DND-41 (cell line): Measurements from ENCODE around the gene RPIA.
"Not testable (repeated sequence)": the region's sequence is repeated elsewhere in the genome, so short reads cannot be mapped to it uniquely, and the experiment has no call there.

Experiments used
- ATAC-seq: fragments of 200-7000 bp; cut with Tn5 transposase; 3 replicates; pipeline ENCODE4 v1.9.1; 2021; ENCODE audit warnings: low read depth; ENCODE audit not compliant: insufficient read depth
- DNase-seq: peaks from one replicate; pipeline ENCODE4 v3.0.0-alpha.2; 2020
- H2AFZ ChIP-seq: 2 replicates; pipeline ENCODE4 v1.6.0; 2012; ENCODE audit warnings: low read depth, low read length
- H3K27ac ChIP-seq: 2 replicates; pipeline ENCODE4 v1.5.1; 2012; ENCODE audit warnings: low read length, inconsistent platforms
- H3K27me3 ChIP-seq: fragments of 200-600 bp; sonication (generic); 2 replicates; pipeline ENCODE4 v1.6.0; 2012; ENCODE audit warnings: low read length, mild to moderate bottlenecking, inconsistent platforms; ENCODE audit not compliant: insufficient read depth, poor library complexity
- H3K36me3 ChIP-seq: 2 replicates; pipeline ENCODE4 v1.5.1; 2012; ENCODE audit warnings: low read length, inconsistent platforms; ENCODE audit not compliant: insufficient read depth
- H3K4me1 ChIP-seq: 2 replicates; pipeline ENCODE4 v1.5.1; 2012; ENCODE audit warnings: mild to moderate bottlenecking, low read length; ENCODE audit not compliant: insufficient read depth
- H3K4me2 ChIP-seq: 2 replicates; pipeline ENCODE4 v1.6.0; 2012; ENCODE audit warnings: mild to moderate bottlenecking, moderate library complexity, low read length, inconsistent platforms; ENCODE audit not compliant: insufficient read depth
- H3K4me3 ChIP-seq, 2 experiments: fragments of 200-600 bp in 1 of 2; shearing (Covaris generic) in 1 of 2; 2 replicates each; pipeline ENCODE4 v1.5.1; 2012 to 2016; ENCODE audit warnings: inconsistent platforms in 2 of 2, low read length in 2 of 2, mild to moderate bottlenecking in 2 of 2, low read depth in 1 of 2, moderate library complexity in 1 of 2
- H3K79me2 ChIP-seq: 2 replicates; pipeline ENCODE4 v1.6.0; 2012; ENCODE audit warnings: low read length, inconsistent platforms; ENCODE audit not compliant: insufficient read depth
- H3K9ac ChIP-seq: 2 replicates; pipeline ENCODE4 v1.6.0; 2012; ENCODE audit warnings: low read depth, mild to moderate bottlenecking, inconsistent platforms, low read length, moderate library complexity
- H3K9me3 ChIP-seq: 2 replicates; pipeline ENCODE4 v1.5.1; 2012; ENCODE audit warnings: low read length, moderate library complexity, mild to moderate bottlenecking, inconsistent platforms; ENCODE audit not compliant: insufficient read depth, severe bottlenecking
- H4K20me1 ChIP-seq: 2 replicates; pipeline ENCODE4 v1.6.0; 2012; ENCODE audit warnings: low read length; ENCODE audit not compliant: insufficient read depth
- CTCF ChIP-seq: IDR thresholded peaks from 2 replicates; pipeline ENCODE4 v1.5.1; 2012; ENCODE audit warnings: borderline replicate concordance, low read length, moderate library complexity, mild to moderate bottlenecking; ENCODE audit not compliant: poor library complexity, severe bottlenecking; ENCODE audit errors: extremely low read depth
- EZH2 ChIP-seq: IDR thresholded peaks from 3 replicates; pipeline ENCODE4 v1.6.1; 2012; ENCODE audit warnings: borderline replicate concordance, low read depth, mild to moderate bottlenecking, moderate library complexity, low read length, inconsistent platforms; ENCODE audit not compliant: severe bottlenecking

RPIA gene

GRCh38 chr2:88754585-88755320, 63.3 kb downstream of the RPIA start:
- Histone ChIP-seq H3K27me3 (no peaks in the 10 kb centered on the region), H2AFZ (peak overlapping the region; percentile 46), H3K4me3 (no peak overlapping the region), H3K9ac (peak overlapping the region; percentile 40), H3K9me3 (peaks cover 3% of the 10 kb centered on the region), H3K4me1 (peaks cover 35% of the 10 kb centered on the region), H4K20me1 (no peaks in the 10 kb centered on the region), H3K27ac (peak overlapping the region; percentile 88), H3K4me2 (peak overlapping the region; percentile 17; the same call in 1 of the 2 replicates), H3K79me2 (no peaks in the 10 kb centered on the region), H3K36me3 (peaks cover 37% of the 10 kb centered on the region)
- DNase-seq (peak; percentile 47), ATAC-seq (peak; percentile 36)
- TF ChIP-seq EZH2 (no peak), CTCF (no peak)

DNA sequence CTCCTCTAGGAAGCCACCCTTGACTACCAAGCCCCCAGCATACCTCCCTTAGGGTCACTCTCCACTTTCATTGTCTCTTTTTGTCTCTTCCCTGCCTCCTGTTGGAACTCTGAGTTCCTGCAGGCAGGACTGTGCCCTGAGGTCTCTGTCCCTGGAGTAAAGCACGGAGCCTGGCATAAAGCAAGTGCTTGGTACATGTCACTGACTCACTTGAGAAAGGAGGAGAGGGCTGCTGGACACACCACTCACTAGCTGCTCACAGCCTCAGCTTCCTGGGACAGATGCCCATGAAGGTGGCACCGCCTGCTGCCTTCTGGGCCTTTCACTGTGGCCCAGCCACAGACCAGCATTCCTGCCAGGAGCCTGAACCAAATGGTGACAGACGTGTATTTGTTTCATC, 64.4 kb downstream of the RPIA start:
- no peak overlapping the region for H3K4me2 ChIP-seq
- peaks cover 3% of the 10 kb centered on the region for H3K9me3 ChIP-seq
- TF ChIP-seq CTCF (no peak), EZH2 (no peak)
- no peak overlapping the region for H3K9ac ChIP-seq
- no peaks in the 10 kb centered on the region for H4K20me1 ChIP-seq
- peaks cover 35% of the 10 kb centered on the region for H3K4me1 ChIP-seq
- no peak for ATAC-seq
- H2AFZ ChIP-seq = no peak overlapping the region
- H3K79me2 ChIP-seq = no peaks in the 10 kb centered on the region
- peak overlapping the region; percentile 88 for H3K27ac ChIP-seq
- no peak for DNase-seq
- H3K36me3 ChIP-seq = peaks cover 28% of the 10 kb centered on the region
- no peaks in the 10 kb centered on the region for H3K27me3 ChIP-seq
- no peak overlapping the region for H3K4me3 ChIP-seq

DNA sequence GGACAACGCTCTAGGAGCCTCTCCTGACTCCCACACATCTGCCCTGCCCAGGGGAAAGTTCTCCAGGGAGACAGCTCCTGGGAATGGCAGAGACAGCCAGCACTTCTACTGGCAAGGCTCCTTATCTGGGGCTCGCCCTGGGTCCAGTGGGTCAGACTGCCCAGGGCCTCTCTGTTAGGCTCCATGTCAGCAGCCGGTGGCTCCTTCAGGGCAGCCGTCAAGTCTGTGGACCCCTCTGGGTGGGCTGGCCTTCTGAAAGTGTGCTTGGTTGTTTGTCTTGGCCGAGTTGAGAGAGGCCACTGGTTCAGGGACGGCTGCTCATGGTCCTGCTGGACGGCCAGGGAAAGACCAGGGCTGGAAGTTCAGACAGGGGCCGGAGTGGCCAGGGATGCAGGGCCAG, 65.6 kb downstream of the RPIA start:
- no peak overlapping the region for H3K4me3 ChIP-seq
- no peaks in the 10 kb centered on the region for H3K79me2 ChIP-seq
- no peak overlapping the region for H3K4me2 ChIP-seq
- H3K36me3 ChIP-seq = peaks cover 17% of the 10 kb centered on the region
- no peak for TF ChIP-seq EZH2
- no peak for TF ChIP-seq CTCF
- no peak for ATAC-seq
- H3K27ac ChIP-seq = no peak overlapping the region
- DNase-seq = no peak
- H2AFZ ChIP-seq = no peak overlapping the region
- no peaks in the 10 kb centered on the region for H4K20me1 ChIP-seq
- peaks cover 28% of the 10 kb centered on the region for H3K4me1 ChIP-seq
- H3K9ac ChIP-seq = no peak overlapping the region
- H3K9me3 ChIP-seq = peaks cover 3% of the 10 kb centered on the region
- no peaks in the 10 kb centered on the region for H3K27me3 ChIP-seq

- H3K4me1 ChIP-seq = peaks cover 23% of the 10 kb centered on the region
- not testable (repeated sequence) for H3K9ac ChIP-seq, ATAC-seq, H3K36me3 ChIP-seq, DNase-seq, H3K27ac ChIP-seq, H3K4me2 ChIP-seq, H3K27me3 ChIP-seq, H4K20me1 ChIP-seq, H2AFZ ChIP-seq, H3K9me3 ChIP-seq, H3K4me3 ChIP-seq, H3K79me2 ChIP-seq
Measured at GRCh38 chr2:88758702-88759101, 67.2 kb downstream of the RPIA start.
